Measurements from ENCODE around the gene HDAC9.

HDAC9 gene

DNA sequence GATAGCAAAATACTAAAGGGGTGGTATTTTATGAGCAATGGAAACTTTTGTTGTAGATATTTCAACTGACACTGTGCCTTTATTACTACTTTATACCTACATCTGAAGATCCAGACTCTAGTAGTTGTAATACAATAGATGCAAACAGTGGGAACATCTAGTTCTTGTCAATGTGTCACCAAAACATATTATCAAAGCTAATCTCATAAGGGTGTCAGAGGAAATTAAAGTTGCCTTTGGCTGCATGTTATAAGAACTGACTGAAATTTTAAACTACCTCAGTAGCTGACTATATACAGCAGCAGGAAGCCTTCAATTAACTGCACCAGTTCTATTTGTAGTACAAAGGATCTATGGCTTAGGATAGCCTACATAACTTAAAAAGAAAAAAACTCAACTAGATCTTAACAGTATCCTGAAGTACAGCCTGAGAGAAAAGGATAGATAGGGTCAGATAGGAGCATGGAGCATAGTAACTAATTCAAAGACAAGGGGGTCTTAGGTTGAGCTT is 30.9 kb downstream of the HDAC9 start:
- no peak for DNase-seq

DNA sequence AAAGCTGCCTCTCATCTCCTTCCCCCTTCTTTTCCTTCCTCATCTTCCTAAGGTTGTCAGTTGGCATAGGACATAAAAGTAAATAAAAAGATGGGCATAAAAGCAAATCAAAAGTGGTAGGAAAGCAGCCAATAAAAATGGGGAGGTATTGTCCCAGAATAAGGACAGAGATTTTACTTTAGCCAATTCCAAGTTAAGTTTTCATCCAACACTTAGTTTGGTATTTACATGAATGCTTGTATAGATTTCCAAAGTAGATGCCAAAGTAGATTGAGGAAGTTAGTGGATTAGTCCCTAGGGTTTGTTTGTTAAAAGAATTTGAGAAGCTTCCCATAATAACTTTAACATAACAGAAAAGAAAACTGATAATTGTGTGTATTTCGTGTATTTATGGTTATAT is 33.7 kb downstream of the HDAC9 start:
- no peak for DNase-seq

DNA sequence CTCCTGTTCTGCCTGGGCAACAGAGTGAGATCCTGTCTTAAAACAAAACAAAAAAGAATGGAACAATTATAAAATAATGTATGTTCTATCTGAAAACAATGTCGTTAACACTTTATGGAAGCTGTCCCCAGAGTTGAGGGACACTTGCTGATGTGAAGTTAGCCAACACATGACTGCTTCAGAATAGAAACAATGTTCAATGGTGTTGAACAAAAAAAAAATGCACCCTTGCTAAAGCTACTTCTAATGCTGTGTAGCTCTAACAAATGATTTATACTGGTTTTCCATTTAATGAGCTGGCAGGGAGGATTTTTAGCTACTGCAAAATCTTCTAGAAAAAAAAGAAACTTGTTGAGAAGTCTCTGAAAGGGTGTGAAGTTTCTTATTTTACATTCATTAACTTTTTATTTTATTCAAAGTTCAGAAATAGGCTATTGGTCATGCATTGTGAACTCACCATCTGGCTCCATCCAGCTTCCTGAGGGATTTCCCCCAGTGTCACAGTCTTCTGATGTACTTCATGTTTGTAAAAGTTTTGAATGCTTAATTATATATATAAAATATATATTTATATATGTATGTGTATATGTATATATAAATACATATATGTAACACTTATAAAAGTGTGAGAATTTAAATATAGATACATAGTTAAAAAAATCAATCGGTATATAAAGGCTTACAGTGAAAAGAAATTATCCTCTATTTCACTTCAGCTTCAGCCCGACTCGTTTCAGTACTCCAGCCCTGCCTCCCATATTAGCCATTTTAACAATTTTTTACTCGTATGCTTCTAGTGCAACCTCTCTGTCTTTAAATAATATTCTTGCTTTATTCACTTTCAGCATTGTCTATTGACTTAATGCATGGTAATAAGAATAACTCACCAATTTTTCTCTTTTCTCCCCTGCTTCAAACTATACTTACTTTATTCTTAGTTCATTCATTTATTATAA is 35.0 kb downstream of the HDAC9 start:
- DNase-seq: no peak

- DNase-seq: no peak
These were observed 36.0 kb downstream of the HDAC9 start for GRCh38 chr7:18531539-18531938.

GRCh38 chr7:18532813-18533212 is 37.3 kb downstream of the HDAC9 start:
- DNase-seq: no peak

DNA sequence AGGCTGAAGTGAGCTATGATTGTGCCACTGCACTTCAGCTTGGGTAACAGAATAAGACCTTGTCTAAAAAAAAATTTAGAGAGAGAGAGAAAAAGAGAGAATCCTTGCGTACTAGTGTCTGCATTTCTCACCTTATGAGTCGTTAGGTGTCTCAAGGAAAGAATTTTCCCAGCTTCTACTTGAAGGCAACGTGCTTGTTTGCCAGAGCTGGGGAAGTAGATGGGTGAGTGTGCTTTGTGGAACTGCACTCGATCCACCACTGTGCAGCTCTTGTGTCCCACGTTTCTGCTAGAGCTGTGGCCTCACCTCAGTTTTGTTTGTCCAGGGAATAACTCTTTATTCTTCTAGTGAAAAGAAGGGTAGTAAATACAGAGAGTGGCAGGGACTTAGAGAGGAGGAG is 38.9 kb downstream of the HDAC9 start:
- DNase-seq: no peak

GRCh38 chr7:18535810-18536415 is 40.4 kb downstream of the HDAC9 start:
- no peak for DNase-seq

DNA sequence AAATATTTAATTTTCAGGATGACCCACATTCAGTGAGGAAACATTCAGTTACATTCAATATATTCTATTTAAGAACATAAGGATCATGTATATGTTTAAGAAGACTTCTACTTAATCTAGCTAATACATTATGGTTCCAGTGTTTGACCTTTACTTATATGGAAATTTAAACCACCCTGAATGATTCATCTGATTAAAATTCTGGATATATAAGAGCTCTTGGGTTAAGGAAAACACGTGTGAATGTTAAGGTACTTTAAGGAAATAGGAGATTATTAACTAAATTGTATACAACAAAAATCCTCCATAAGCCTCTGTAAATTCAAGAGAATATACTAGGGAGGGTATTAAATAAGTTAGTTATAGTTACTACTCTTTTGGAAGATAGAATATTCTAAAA is 40.9 kb downstream of the HDAC9 start:
- DNase-seq: no peak

GRCh38 chr7:18538554-18539250 is 43.2 kb downstream of the HDAC9 start:
- no peak for DNase-seq

DNA sequence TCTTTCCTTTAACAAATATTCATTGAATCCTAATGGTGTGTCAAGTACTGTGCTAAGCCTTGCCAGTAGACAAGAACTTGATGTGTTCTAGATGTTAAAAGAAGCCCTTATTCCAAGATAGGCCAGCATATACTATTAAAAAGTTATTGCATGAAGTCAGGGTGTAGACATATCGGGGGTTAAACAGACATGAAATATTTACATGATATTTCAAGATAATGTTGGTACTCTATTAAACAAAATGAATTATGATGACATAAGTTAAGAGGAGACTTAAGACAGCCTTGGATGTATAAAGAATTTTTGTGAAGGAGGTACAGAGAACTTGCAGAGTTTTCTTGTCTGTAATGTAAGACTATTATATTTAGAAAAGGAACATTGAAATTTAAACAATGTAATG is 44.8 kb downstream of the HDAC9 start:
- DNase-seq: no peak

DNA sequence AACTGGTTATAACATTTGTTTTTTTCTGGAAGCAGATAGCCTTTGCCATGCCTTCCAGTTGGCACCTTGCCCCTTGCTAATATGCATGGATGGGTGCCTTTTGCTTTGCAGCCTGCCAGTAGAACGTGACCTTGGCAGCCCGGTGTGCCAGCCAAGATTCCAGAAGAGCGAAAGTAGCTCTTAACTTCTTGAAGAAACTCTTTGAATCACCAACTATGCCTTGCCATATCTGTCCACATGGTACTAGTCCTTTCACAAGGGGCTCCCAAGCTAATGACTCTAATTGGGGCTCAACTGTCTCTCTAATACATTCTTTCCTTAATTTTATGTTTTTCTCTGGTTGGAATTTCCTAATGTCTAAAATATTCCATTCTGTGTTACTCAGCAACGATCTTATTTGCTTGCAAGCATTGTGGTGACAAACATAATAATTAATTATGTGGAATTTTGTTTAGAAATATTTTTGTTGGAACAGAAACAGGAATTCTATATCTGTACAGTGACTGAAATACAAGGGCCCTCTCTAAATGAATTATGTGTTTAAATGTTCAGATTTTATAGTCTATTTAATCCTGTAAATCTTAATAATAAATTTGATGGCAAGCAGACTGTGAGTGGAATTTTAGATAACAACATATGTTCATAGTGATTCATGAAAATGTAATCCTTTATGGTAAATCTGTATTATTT is 45.8 kb downstream of the HDAC9 start:
- peak; percentile 60 for DNase-seq

DNA sequence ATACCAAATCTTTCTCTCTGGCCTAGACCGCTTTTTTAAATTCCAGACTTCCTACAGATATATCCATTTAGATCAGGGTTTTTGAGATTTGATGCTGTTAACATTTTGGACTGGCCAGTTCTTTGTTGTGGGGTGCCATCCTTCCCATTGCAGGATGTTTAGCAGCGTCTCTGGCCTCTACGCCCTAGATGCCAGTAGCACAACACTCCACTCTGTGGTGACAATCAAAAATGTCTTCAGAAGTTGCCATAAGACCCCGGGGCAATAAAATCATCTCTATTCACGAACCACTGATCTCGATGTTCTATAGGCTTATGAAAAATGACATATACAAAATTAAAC is 46.3 kb downstream of the HDAC9 start:
- no peak for DNase-seq

- DNase-seq: no peak
These were observed 51.0 kb downstream of the HDAC9 start for GRCh38 chr7:18546576-18546975.

DNA sequence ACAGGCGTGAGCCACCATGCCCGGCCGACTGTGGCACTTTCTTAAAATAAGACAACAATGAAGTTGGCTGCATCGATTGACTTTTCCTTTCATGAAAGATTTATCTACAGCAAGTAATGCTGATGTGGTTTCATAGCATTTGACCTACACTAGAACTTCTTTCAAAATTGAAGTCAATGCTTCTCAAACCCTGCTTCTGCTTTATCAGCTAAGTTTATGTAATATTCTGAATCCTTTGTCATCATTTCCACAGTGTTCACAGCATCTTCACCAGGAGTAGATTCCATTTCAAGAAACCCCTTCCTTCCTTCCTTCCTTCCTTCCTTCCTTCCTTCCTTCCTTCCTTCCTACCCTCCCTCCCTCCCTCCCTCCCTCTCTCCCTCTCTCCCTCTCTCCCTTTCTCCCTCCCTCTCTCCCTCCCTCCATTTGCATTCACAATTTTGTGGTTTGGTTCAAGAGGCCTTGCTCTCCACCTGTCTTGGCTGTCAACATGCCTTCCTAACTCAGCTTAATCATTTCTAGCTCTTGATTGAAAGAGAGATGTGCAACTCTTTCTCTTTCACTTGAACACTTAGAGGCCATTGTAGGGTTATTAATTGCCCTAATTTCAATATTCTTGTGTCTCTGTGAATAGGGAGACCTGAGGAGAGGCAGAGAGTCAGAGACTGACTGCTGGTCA is 52.1 kb downstream of the HDAC9 start:
- no peak for DNase-seq

DNA sequence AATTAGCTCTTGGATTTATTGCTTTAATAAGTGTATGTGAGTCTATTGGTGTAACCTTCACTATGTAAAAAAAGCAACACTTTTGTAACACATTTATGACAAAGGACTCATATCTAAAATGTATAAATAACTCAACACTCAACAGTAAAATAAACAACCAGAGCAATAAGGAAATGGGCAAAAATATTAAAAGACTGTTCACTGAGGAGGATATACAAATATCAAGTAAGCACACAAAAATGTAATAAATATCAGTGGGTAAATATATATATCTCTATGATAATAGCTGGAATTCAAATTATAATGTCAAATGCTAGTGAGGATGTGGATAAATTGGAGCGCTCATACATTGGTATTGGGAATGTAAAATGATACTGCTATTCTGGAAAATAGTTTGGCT is 53.0 kb downstream of the HDAC9 start:
- no peak for DNase-seq

DNA sequence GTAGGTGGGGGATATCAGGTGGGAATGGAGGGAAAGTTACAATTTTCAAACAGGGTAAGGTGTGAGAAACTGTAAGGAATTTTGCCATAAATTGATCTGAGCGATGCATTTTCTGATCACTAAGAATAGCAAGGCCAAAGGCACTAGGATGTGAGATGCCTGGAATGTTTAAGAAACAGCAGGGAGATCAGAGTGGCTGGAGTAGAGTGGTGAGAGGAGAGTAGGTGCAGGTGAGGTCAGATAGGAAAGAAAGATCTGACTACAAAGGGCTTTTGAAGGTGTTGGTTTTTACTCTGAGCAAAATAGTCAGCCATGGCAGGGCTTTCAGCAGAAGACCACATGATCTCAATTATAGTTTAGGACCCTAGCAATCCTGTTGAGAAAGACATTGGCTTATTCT is 55.0 kb downstream of the HDAC9 start:
- no peak for DNase-seq

- no peak for DNase-seq
These were observed 56.9 kb downstream of the HDAC9 start for GRCh38 chr7:18552316-18552916.

GRCh38 chr7:18552943-18553604 is 57.5 kb downstream of the HDAC9 start:
- DNase-seq: no peak

DNA sequence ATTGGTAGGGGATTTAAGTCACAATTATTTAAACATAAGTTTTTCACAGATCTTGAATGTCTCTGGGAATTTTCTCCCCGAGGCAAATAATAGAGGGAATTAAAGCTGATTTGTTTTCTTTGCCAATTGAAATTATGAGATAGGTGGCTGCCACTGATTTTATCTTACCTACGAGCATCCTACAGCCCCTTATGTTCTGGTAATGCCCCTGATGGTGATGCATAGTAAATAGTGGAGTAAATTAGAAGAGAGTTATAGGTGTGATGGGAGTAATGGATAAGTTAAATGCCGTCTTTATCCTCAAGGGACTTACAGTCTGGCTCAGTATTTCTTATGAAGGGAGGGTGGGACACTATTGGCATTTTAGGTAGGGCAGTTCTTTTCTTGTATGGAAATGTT is 58.1 kb downstream of the HDAC9 start:
- DNase-seq: no peak

GRCh38 chr7:18555120-18555519 is 59.6 kb downstream of the HDAC9 start:
- no peak for DNase-seq

DNA sequence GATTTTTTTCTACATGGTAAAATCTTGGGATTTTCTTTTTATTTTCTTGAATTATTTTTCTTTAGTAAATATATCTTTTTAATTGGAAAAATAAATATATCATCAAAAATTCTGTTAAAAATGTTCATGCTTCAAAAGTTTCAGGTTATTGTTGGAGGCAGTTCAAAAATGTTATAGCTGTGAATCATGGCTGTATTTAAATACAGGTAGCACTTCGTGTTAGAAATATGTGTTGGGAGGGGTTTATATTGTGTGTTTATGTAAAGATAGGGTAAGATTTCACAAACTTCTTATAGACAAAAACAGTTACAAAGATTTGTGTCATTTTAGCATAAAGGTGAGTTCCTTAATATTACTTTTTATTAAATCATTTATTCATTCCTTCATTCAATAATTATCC is 60.4 kb downstream of the HDAC9 start:
- no peak for DNase-seq

DNA sequence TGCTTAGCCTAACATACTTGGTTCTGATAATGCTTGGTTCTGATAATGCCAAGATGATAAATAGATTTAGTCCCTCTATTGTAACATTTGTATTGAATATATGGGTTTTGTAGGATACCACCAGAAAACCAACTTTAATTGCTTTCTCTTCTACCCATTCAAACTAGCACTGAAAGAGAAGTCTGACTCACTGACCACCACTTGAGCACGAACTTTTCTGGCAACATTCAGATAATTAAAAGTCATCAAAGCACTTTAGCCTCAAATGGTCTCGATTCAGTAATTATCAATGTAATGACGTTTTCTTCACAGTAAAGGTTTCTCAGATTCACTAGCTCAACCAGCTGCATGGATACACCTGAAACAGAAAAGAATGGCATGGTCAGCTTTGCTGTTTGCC is 63.0 kb downstream of the HDAC9 start:
- DNase-seq: no peak
